Neural crest cell (in vitro differentiated cells): ENCODE results near the gene ATF7IP2. TPM values are rescaled to one million over a fixed set of nuclear protein-coding genes. Genes with fewer than 3 reads are reported as not detected.

Source experiments
- DNase-seq: peaks from one replicate; pipeline ENCODE4 v3.0.0; 2021; ENCODE audit warnings: low read depth, mixed read lengths, low spot score
- H3K27ac Mint-ChIP-seq: one replicate; pipeline ENCODE4 v1.8.0; 2021; ENCODE audit warnings: mild to moderate bottlenecking, mixed read lengths; ENCODE audit not compliant: unreplicated experiment
- H3K27me3 Mint-ChIP-seq: 2 replicates; pipeline ENCODE4 v1.8.0; 2021; ENCODE audit warnings: low read depth, mild to moderate bottlenecking, mixed read lengths
- H3K36me3 Mint-ChIP-seq: 2 replicates; pipeline ENCODE4 v1.8.0; 2021; ENCODE audit warnings: low read depth, mild to moderate bottlenecking, mixed read lengths
- H3K4me1 Mint-ChIP-seq: 2 replicates; pipeline ENCODE4 v1.8.0; 2021; ENCODE audit warnings: mixed read lengths
- H3K4me3 Mint-ChIP-seq: one replicate; pipeline ENCODE4 v1.8.0; 2021; ENCODE audit warnings: mild to moderate bottlenecking, mixed read lengths
- H3K9me3 Mint-ChIP-seq: 2 replicates; pipeline ENCODE4 v1.8.0; 2021; ENCODE audit warnings: mixed read lengths
- total RNA-seq: library from RNA; stranded (reverse); gene quantifications from 2 replicates; pipeline ENCODE4 v1.2.1, GENCODE V29; 2021
- TF ChIP-seq, protein P1 (sequence below): fragments of 200-600 bp; sonication (generic); conservative IDR thresholded peaks from 2 replicates; pipeline ENCODE4 v1.5.0; 2021; ENCODE audit warnings: antibody characterized with exemption, mild to moderate bottlenecking

ATF7IP2 gene
- total RNA-seq, 1 donor from 2014 or later, result 19.4 TPM

DNA sequence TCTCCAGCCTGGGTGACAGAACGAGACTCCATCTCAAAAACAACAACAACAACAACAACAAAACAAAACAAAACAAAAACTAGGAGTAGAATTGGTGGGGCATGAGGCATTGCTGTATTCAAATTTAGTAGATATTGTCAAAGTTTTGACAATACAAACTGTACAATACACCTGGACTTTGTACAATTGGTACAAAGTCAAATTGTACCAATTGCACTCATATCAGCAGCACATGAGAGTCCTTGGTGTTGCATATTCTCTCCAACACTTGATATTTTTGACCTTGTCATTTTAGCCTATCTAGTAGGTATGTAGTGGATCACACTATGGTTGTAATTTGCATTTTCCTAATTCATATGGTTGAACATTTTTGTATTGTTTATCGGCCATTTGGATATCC lies 14.3 kb upstream of the ATF7IP2 start:
- Mint-ChIP-seq H3K4me1 (no peaks in the 10 kb centered on the region), H3K27ac (no peak overlapping the region), H3K4me3 (no peak overlapping the region), H3K36me3 (peaks cover 4% of the 10 kb centered on the region), H3K27me3 (no peaks in the 10 kb centered on the region), H3K9me3 (peaks cover 4% of the 10 kb centered on the region)
- no peak for DNase-seq
- TF ChIP-seq, protein P1, sequence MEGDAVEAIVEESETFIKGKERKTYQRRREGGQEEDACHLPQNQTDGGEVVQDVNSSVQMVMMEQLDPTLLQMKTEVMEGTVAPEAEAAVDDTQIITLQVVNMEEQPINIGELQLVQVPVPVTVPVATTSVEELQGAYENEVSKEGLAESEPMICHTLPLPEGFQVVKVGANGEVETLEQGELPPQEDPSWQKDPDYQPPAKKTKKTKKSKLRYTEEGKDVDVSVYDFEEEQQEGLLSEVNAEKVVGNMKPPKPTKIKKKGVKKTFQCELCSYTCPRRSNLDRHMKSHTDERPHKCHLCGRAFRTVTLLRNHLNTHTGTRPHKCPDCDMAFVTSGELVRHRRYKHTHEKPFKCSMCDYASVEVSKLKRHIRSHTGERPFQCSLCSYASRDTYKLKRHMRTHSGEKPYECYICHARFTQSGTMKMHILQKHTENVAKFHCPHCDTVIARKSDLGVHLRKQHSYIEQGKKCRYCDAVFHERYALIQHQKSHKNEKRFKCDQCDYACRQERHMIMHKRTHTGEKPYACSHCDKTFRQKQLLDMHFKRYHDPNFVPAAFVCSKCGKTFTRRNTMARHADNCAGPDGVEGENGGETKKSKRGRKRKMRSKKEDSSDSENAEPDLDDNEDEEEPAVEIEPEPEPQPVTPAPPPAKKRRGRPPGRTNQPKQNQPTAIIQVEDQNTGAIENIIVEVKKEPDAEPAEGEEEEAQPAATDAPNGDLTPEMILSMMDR, result no peak

DNA sequence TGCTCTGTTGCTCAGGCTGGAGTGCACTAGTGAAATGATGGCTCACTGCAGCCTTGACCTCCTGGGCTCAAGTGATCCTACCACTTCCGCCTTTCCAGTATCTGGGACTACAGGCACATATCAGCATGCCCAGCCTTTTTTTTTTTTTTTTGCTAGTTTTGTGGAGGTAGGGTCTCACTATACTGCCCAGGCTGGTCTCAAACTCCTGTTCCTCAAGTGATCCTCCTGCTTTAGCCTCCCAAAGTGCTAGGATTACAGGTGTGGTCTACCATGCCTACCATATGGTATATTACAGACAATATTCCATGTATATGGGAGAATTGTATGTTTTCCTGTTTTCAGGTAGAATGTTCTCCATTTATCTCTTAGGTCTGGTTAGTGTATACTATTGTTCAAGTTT lies 12.3 kb upstream of the ATF7IP2 start:
- Mint-ChIP-seq H3K4me3 (no peak overlapping the region), H3K27ac (peak overlapping the region; percentile 35), H3K4me1 (no peaks in the 10 kb centered on the region), H3K9me3 (peaks cover 5% of the 10 kb centered on the region), H3K27me3 (no peaks in the 10 kb centered on the region), H3K36me3 (peaks cover 4% of the 10 kb centered on the region)
- DNase-seq, result no peak
- TF ChIP-seq, protein P1, result no peak

DNA sequence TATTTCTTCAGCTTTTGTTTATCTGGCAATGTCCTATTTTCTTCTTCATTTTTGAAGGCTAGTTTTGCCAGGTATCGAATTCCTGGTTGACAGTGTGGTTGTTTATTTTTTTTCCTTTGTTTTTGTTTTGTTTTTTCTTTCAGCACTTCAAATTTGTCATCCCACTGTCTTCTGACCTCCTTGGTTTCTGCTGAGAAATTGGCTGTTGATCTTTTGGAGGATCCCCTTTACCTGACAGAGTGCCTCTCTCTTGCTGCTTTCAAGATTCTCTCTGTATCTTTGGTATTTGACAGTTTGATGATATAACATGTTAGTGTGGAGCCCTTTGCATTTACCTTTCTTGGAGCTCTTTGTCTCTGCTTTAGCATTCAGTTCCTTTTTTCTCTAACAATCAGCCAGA lies 9.6 kb upstream of the ATF7IP2 start:
- DNase-seq, result no peak
- Mint-ChIP-seq H3K27me3 (no peaks in the 10 kb centered on the region), H3K27ac (no peak overlapping the region), H3K9me3 (peaks cover 5% of the 10 kb centered on the region), H3K36me3 (peaks cover 4% of the 10 kb centered on the region), H3K4me1 (no peaks in the 10 kb centered on the region), H3K4me3 (no peak overlapping the region)
- TF ChIP-seq, protein P1, result no peak

DNA sequence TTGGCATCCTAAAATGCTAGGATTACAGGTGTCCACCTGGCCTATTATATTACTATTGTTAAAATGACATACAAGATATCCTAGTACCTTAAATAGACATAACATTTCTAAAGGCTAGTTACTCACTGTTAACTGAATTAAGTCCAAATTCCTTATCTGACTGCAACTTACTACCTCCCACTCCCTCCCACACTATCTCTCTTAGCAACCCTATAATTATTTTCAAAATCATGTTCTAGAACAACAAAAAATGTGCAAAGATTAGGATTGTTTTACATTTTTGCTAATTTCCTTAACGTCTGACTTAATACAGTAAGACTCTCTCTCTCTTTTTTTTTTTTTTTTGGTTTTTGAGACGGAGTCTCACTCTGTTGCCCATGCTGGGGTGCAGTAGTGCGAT lies 2.2 kb upstream of the ATF7IP2 start:
- Mint-ChIP-seq H3K27me3 (no peaks in the 10 kb centered on the region), H3K4me1 (peaks cover 30% of the 10 kb centered on the region), H3K9me3 (peaks cover 5% of the 10 kb centered on the region), H3K27ac (no peak overlapping the region), H3K36me3 (peaks cover 9% of the 10 kb centered on the region), H3K4me3 (peak overlapping the region; percentile 51)
- TF ChIP-seq, protein P1, result no peak
- DNase-seq, result no peak

DNA sequence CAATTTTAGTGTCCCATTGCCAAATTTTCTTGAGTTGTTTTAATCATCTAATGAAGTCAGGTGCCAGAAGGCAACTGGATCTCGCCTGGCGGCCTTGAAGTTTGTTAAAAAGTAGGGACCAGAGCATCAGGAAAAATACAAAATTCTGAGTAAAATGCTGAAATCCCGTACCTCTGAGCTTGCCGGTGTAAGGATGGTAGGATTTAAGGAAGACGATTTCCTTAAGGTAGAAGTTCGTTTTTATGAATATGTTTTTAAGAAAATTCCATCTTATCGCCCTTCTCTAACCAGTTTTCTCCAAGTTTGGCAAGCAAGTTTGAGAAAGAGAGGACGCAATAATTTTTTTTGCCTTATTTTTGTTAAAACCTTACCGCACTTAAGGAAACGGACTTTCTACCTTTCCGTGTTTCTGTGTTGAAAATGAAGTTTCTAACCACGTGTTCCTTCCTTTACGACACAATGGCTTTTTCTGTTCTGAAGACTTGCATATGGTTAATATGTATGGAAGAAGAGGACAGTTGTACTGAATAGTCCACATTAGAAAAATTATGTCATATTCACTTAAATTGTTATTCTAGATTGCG lies 748 bp downstream of the ATF7IP2 start:
- no peaks in the 10 kb centered on the region for H3K27me3 Mint-ChIP-seq
- peaks cover 6% of the 10 kb centered on the region for H3K9me3 Mint-ChIP-seq
- H3K4me3 Mint-ChIP-seq, result peak overlapping the region; percentile 94
- peaks cover 35% of the 10 kb centered on the region for H3K4me1 Mint-ChIP-seq
- DNase-seq, result no peak
- H3K27ac Mint-ChIP-seq, result peak overlapping the region; percentile 96
- TF ChIP-seq, protein P1, result no peak
- peaks cover 14% of the 10 kb centered on the region for H3K36me3 Mint-ChIP-seq
